ENCODE measurements around the gene KRTAP2-3.

Gene KRTAP2-3

DNA sequence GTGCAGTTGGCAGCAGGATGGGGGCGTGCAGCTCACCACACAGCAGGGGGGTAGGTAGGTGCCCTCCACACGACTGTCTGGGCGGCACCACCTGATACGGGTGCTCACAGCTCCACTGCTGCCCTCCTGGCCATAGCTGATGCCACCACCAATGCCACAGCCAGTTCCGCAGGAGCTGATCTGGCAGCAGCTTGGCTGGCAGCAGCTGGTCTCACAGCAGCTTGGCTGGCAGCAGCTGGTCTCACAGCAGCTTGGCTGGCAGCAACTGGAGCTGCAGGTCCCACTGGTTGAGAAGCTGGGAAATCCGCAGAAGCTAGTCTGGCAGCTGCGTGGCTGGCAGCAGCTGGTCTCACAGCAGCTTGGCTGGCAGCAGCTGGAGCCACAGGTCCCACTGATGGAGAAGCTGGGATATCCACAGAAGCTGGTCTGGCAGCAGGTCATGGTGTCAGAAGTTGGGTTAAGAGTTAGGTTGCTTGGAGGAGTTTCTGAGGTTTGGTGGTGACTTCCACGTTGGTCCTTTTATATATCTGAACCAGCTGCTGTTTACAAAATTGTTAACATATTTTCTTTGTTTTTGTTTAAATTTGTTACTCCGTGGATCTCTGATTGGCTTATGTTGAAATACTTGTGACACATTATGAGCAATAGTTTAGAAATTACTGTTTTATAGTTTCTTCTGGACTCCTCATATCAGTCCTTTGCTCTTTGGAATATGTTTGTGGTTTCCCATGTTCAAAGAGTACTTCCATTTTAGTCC, 33.0 kb downstream of the KRTAP2-3 start, which contains the start of gene KRTAP1-5:
Gene KRTAP1-5, minus strand, starts transcription at position 494 of the 757 bp plus-strand sequence. Its CDS starts 53 bp downstream, at position 441.
- no peak for DNase-seq

DNA sequence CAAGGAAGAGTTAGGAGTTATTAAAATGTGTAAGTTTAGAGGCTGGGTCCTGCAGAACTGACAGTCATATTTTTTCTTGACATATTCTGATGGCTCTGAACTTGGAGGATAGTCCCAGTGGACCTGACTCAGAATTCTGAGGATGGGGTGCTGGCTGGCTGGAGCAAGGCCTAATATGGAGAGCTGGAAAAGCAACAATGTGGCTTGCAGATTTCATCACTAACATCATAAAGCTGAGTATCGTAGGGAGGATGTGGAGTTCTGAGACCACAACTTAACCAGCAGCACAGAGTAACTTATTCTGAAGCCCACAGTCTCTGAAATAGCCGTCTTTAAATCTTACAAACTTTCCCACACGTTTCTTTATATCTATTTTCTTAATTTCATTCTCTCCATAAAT, 35.2 kb downstream of the KRTAP2-3 start:
- DNase-seq = no peak

- no peak for DNase-seq
Measured at GRCh38 chr17:41020336-41020735, 39.6 kb downstream of the KRTAP2-3 start.

GRCh38 chr17:41019415-41019814, 40.5 kb downstream of the KRTAP2-3 start:
- DNase-seq = no peak

DNA sequence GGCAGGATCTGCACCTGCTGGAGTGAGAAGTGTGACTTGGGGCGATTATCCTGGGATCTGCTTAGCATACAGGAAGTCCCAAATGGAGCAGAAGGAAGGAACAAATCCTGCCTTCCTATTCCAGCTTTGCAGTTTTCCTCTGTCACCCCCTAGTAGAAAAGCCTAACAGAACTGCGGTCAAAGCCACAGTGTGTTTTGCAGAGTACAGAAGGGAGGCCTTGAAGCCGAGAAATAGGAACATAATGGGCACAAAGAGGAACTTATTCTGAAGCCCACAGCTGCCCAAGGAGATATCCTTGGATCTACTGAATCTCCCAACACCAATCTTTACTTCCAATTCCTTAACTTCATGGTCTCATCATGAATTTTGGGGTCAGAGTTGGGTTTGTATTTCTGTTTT, 41.4 kb downstream of the KRTAP2-3 start:
- no peak for DNase-seq

GRCh38 chr17:41016578-41017215, 43.2 kb downstream of the KRTAP2-3 start:
- DNase-seq = no peak

GRCh38 chr17:41015454-41015853, 44.5 kb downstream of the KRTAP2-3 start:
- no peak for DNase-seq

- DNase-seq = no peak
Measured at GRCh38 chr17:41013606-41014005, 46.3 kb downstream of the KRTAP2-3 start.

- DNase-seq = no peak
Measured at GRCh38 chr17:41013181-41013580, 46.7 kb downstream of the KRTAP2-3 start.

DNA sequence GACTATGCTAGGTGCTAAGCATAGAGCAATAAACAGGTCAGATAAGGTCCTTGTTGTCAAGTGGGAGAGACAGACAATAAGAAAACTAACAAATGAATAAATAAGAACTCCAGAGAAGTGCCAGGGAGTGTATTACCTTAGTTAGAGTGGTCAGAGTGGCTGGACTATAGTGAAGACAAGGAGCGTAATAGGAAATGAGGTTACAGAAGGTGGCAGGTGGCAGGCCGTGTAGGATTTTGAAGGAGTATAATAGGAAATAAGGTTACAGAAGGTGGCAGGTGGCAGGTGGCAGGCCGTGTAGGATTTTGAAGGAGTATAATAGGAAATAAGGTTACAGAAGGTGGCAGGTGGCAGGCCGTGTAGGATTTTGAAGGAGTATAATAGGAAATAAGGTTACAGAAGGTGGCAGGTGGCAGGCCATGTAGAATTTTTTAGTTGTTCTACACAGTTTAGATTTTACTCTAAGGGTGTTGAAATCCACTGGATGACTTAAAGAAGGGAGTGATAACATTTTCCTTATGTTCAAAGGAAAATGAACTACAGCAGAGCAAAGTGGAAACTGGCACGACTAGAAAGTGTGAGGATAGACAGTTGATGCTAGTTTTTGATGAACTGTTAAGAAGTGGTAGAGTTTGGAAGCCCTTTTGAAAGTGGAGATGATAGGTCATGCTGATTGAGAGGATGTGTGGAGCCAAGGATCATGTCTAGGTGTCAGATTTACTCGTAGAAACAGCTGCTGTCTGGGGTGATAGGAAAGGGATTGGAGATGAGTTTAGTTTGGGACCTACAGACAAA, 47.4 kb downstream of the KRTAP2-3 start:
- no peak for DNase-seq

- DNase-seq = no peak
Measured at GRCh38 chr17:41010441-41010840, 49.5 kb downstream of the KRTAP2-3 start.

- DNase-seq = no peak
Measured at GRCh38 chr17:41009936-41010335, 50.0 kb downstream of the KRTAP2-3 start.

GRCh38 chr17:41009301-41009760, 50.6 kb downstream of the KRTAP2-3 start:
- no peak for DNase-seq
